Psoas muscle (tissue), 8 donors: ENCODE results near the gene XPOT. TPM values are rescaled to one million over a fixed set of nuclear protein-coding genes. Genes with fewer than 3 reads are reported as not detected.

Source experiments
- ATAC-seq, 4 donors: fragments of 200-7000 bp; cut with Tn5 transposase; one replicate each; pipeline ENCODE4 v1.9.1; 2020; ENCODE audit warnings: moderate library complexity in 3 of 4, mild to moderate bottlenecking in 2 of 4
- DNase-seq, 2 donors: peaks; one replicate each; pipeline ENCODE4 v3.0.0-alpha.2; 2020
- H3K27ac ChIP-seq: fragments of 200-600 bp; one replicate; pipeline ENCODE4 v1.8.0; 2022
- H3K27me3 ChIP-seq, 3 donors: fragments of 200-600 bp in 1 of 3; one replicate each; pipeline versions ENCODE4 v1.6.1 to v1.8.0; 2013 to 2022; ENCODE audit warnings: low read length in 2 of 3, mild to moderate bottlenecking in 2 of 3, moderate library complexity in 1 of 3; ENCODE audit not compliant: insufficient read depth in 3 of 3
- H3K36me3 ChIP-seq, 2 donors: fragments of 200-600 bp in 1 of 2; one replicate each; pipeline versions ENCODE4 v1.6.1 to v1.8.0; 2013 to 2022; ENCODE audit warnings: low read depth in 1 of 2, mild to moderate bottlenecking in 1 of 2, moderate library complexity in 1 of 2; ENCODE audit not compliant: insufficient read depth in 1 of 2
- H3K4me1 ChIP-seq: fragments of 200-600 bp; one replicate; pipeline ENCODE4 v1.8.0; 2022
- H3K4me3 ChIP-seq: fragments of 200-600 bp; one replicate; pipeline ENCODE4 v1.8.0; 2022; ENCODE audit warnings: mild to moderate bottlenecking
- H3K9me3 ChIP-seq: fragments of 200-600 bp; one replicate; pipeline ENCODE4 v1.8.0; 2022
- CTCF ChIP-seq: fragments of 200-600 bp; IDR thresholded peaks from one replicate; pipeline ENCODE4 v1.8.0; 2022; ENCODE audit warnings: antibody characterized with exemption
- WGBS, 3 donors: extraction: QIAGEN DNeasy Blood & Tissue Kit; methylation state at CpG; one replicate each; pipeline versions ENCODE4 v1.1.6 to v1.1.7; 2013; 5-methylcytosine and 5-hydroxymethylcytosine counted together
- intact Hi-C, 2 donors: fragments of 100-400 bp; cut with DNase I; formaldehyde crosslinking; loops; one replicate each; pipeline versions ENCODE4 v1.11.0 to v1.14.2; 2022
- polyA plus RNA-seq, 3 donors: library from polyadenylated mRNA; stranded (reverse); fragments of 200-250 nt; gene quantifications; one replicate each; pipeline ENCODE4 v1.2.3, GENCODE V29; 2013
- total RNA-seq, 4 donors: library from RNA; stranded (reverse); fragmentation: NEBNext Ultra II Directional in 2 of 4; extraction: Animal tissue kit (Norgen Biotek cat#: 25700) in 2 of 4; gene quantifications; one replicate each; pipeline versions ENCODE4 v1.2.1 to v1.2.4, GENCODE V29; 2021 to 2023
- donor health status: healthy with polysubstance abuse.
- donor health status: DM: no; HTN: no; CAD: no; lungs with moderate emphysema.
- donor health status: Bipolar disorder and iron deficiency.
- donor health status: healthy.
- donor health status: DM: yes; HTN: yes; CAD: no.
- donor health status: DM: no; HTN: no; CAD: no.
- donor health status: DM: no; HTN: no; CAD: no.
- donor health status: DM: yes; HTN: yes; CAD: no.

XPOT gene
- total and polyA plus RNA-seq, 7 donors, result 17.1 to 48.7 (median 35.1) TPM

- DNase-seq (no peak), ATAC-seq (peak in 3 of 4 donors; percentile 24 to 62 (median 35))
- intact Hi-C loops, result no loop called here
- H3K27ac ChIP-seq, result no peak overlapping the region
- 37 to 46% (median 41%) methylated on average over 2 of the region's 2 CpGs for WGBS, 3 donors
- H3K4me1 ChIP-seq, result peaks cover 3% of the 10 kb centered on the region
- peaks cover 6 to 92% of the 10 kb centered on the region in 2 donors for H3K36me3 ChIP-seq
- no peaks in the 10 kb centered on the region for H3K9me3 ChIP-seq
- H3K27me3 ChIP-seq, result no peaks in the 10 kb centered on the region
- no peak for TF ChIP-seq CTCF
- H3K4me3 ChIP-seq, result no peak overlapping the region
Observed at GRCh38 chr12:64461634-64462414, 57.6 kb downstream of the XPOT start.

DNA sequence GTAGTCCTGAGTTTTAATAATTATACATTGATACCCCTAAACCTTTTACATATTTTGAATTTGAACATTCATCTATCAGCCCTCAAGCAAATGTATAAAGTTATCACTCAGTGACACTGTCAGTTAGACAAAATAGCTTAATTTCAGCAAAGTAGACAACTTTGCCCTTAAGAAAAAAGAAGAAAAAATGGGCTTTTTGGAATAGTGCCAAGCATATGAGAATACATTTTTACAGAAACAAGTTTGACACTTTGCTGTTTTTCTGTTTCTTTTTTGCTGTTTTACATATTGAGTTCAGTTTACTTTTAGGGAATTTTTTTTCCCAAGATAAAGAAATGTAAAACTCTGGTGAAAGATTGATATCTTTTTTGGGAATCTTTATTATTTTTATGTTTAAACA is 62.0 kb downstream of the XPOT start:
- Histone ChIP-seq H3K4me3 (no peak overlapping the region), H3K27ac (no peak overlapping the region), H3K36me3 (peaks cover 4 to 92% of the 10 kb centered on the region in 2 donors), H3K9me3 (no peaks in the 10 kb centered on the region), H3K4me1 (peaks cover 23% of the 10 kb centered on the region), H3K27me3 (no peaks in the 10 kb centered on the region)
- DNase-seq (no peak), ATAC-seq (no peak)
- no peak for TF ChIP-seq CTCF
- intact Hi-C loops, result no loop called here

DNA sequence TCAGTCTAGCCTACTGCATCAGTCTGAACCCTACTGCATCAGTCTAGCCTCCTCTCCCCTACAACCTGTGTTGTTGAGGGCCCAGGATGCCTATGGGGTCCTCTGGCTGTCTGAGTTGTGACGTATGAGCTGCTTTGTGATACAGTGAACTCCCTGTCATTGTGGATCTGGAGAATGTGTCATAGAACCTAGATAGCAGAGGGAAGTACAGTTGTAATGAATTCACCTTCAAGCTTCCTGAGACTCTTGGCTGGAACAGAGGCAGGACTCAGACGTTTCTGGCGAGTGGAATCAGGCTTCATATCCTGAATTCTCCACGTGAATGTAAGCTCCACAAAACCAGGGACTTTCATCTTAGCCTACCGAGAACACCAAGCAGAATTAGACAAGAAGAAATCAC is 64.8 kb downstream of the XPOT start:
- Histone ChIP-seq H3K27me3 (no peaks in the 10 kb centered on the region), H3K27ac (peak overlapping the region; percentile 79), H3K4me1 (peaks cover 23% of the 10 kb centered on the region), H3K4me3 (no peak overlapping the region), H3K36me3 (peaks cover 12 to 83% of the 10 kb centered on the region in 2 donors), H3K9me3 (no peaks in the 10 kb centered on the region)
- no peak for TF ChIP-seq CTCF
- WGBS, 3 donors, result 36 to 60% (median 40%) methylated on average over 5 of the region's 5 CpGs
- intact Hi-C loops, result loop anchor here in 1 of 2 donors (2.0 kb wide), 1 partner anchor 16 kb away; the partner anchor contains the start of gene TBK1
- ATAC-seq (peak; percentile 34 to 54 (median 44)), DNase-seq (no peak)

GRCh38 chr12:64469455-64470142 is 65.4 kb downstream of the XPOT start:
- H3K27ac ChIP-seq, result peak overlapping the region; percentile 79
- ATAC-seq (peak; percentile 90 to 93 (median 91)), DNase-seq (peak in 1 of 2 donors; percentile 67)
- H3K4me3 ChIP-seq, result no peak overlapping the region
- WGBS, 3 donors, result 80 to 86% (median 82%) methylated on average over 2 of the region's 2 CpGs
- H3K9me3 ChIP-seq, result no peaks in the 10 kb centered on the region
- H3K36me3 ChIP-seq, result peaks cover 12 to 83% of the 10 kb centered on the region in 2 donors
- TF ChIP-seq CTCF, result no peak
- intact Hi-C loops, result loop anchor here in 1 of 2 donors (2.0 kb wide), 1 partner anchor 17 kb away; the partner anchor contains the start of gene TBK1
- H3K27me3 ChIP-seq, result no peaks in the 10 kb centered on the region
- H3K4me1 ChIP-seq, result peaks cover 23% of the 10 kb centered on the region
